ENCODE measurements around the gene MYL12B.

MYL12B gene

GRCh38 chr18:3252843-3253242 is 9.1 kb upstream of the MYL12B start:
- no peak overlapping the region for H3K4me3 ChIP-seq (ENCODE audit: low read depth in 1 of 2, low read length in 1 of 2)
- H3K4me1 ChIP-seq (ENCODE audit: control insufficient read depth in 1 of 2, insufficient read depth in 1 of 2, low read depth in 1 of 2, low read length in 1 of 2), result peaks cover 50 to 54% of the 10 kb centered on the region in 2 experiments
- TF ChIP-seq CTCF (IDR thresholded peaks at IDR 0.05), result no peak
- H3K27me3 ChIP-seq, result no peaks in the 10 kb centered on the region
- no peaks in the 10 kb centered on the region for H3K9me3 ChIP-seq
- peak overlapping the region; percentile 42 for H3K27ac ChIP-seq
- H3K36me3 ChIP-seq, result peaks cover 62% of the 10 kb centered on the region

GRCh38 chr18:3254725-3255124 is 7.2 kb upstream of the MYL12B start:
- H3K4me1 ChIP-seq (ENCODE audit: control insufficient read depth in 1 of 2, insufficient read depth in 1 of 2, low read depth in 1 of 2, low read length in 1 of 2), result peaks cover 32 to 37% of the 10 kb centered on the region in 2 experiments
- H3K36me3 ChIP-seq, result peaks cover 69% of the 10 kb centered on the region
- H3K27ac ChIP-seq, result peak overlapping the region; percentile 56
- no peak for TF ChIP-seq CTCF (IDR thresholded peaks at IDR 0.05)
- no peak overlapping the region for H3K4me3 ChIP-seq (ENCODE audit: low read depth in 1 of 2, low read length in 1 of 2)
- H3K27me3 ChIP-seq, result no peaks in the 10 kb centered on the region
- H3K9me3 ChIP-seq, result no peaks in the 10 kb centered on the region

- H3K27ac ChIP-seq, result peak overlapping the region; percentile 56
- H3K9me3 ChIP-seq, result no peaks in the 10 kb centered on the region
- no peaks in the 10 kb centered on the region for H3K27me3 ChIP-seq
- no peak for TF ChIP-seq CTCF (IDR thresholded peaks at IDR 0.05)
- no peak overlapping the region for H3K4me3 ChIP-seq (ENCODE audit: low read depth in 1 of 2, low read length in 1 of 2)
- H3K4me1 ChIP-seq (ENCODE audit: control insufficient read depth in 1 of 2, insufficient read depth in 1 of 2, low read depth in 1 of 2, low read length in 1 of 2), result peaks cover 28 to 36% of the 10 kb centered on the region in 2 experiments
- peaks cover 62% of the 10 kb centered on the region for H3K36me3 ChIP-seq
Measured at GRCh38 chr18:3255611-3256165, 6.2 kb upstream of the MYL12B start.

- Histone ChIP-seq H3K4me3 (ENCODE audit: low read depth in 1 of 2, low read length in 1 of 2) (no peak overlapping the region), H3K4me1 (ENCODE audit: control insufficient read depth in 1 of 2, insufficient read depth in 1 of 2, low read depth in 1 of 2, low read length in 1 of 2) (peaks cover 23 to 31% of the 10 kb centered on the region in 2 experiments), H3K27ac (peak overlapping the region; percentile 56), H3K9me3 (no peaks in the 10 kb centered on the region), H3K36me3 (peaks cover 62% of the 10 kb centered on the region), H3K27me3 (no peaks in the 10 kb centered on the region)
- no peak for TF ChIP-seq CTCF (IDR thresholded peaks at IDR 0.05)
Measured at GRCh38 chr18:3256693-3257626, 5.0 kb upstream of the MYL12B start.

GRCh38 chr18:3257627-3258120 is 4.3 kb upstream of the MYL12B start:
- H3K4me3 ChIP-seq (ENCODE audit: low read depth in 1 of 2, low read length in 1 of 2), result no peak overlapping the region
- H3K4me1 ChIP-seq (ENCODE audit: control insufficient read depth in 1 of 2, insufficient read depth in 1 of 2, low read depth in 1 of 2, low read length in 1 of 2), result peaks cover 20 to 26% of the 10 kb centered on the region in 2 experiments
- TF ChIP-seq CTCF (IDR thresholded peaks at IDR 0.05), result no peak
- no peaks in the 10 kb centered on the region for H3K9me3 ChIP-seq
- H3K27ac ChIP-seq, result peak overlapping the region; percentile 56
- H3K27me3 ChIP-seq, result no peaks in the 10 kb centered on the region
- peaks cover 62% of the 10 kb centered on the region for H3K36me3 ChIP-seq
